HG03045 (cell line): ENCODE measurements around the gene ADM2.
"Not testable (repeated sequence)": the region's sequence is repeated elsewhere in the genome, so short reads cannot be mapped to it uniquely, and the experiment has no call there.

Experiments used
- ATAC-seq: cut with Tn5 transposase; IDR thresholded peaks from one replicate; pipeline ENCODE4 v1.9.1; 2021; ENCODE audit warnings: mild to moderate bottlenecking, moderate library complexity; ENCODE audit not compliant: unreplicated experiment

The ADM2 gene

GRCh38 chr22:50505276-50505775 lies 24.0 kb downstream of the ADM2 start:
- ATAC-seq: no peak

GRCh38 chr22:50505776-50506610 lies 24.6 kb downstream of the ADM2 start:
- ATAC-seq: no peak

- peak; percentile 4 for ATAC-seq
These were observed 25.5 kb downstream of the ADM2 start for GRCh38 chr22:50506611-50507420.

GRCh38 chr22:50507421-50507990 lies 26.2 kb downstream of the ADM2 start, which contains the start of gene LMF2:
Gene LMF2 (minus strand): TSS chr22:50507702. CDS start chr22:50507675, 27 bp downstream.
- peak; percentile 44 for ATAC-seq

GRCh38 chr22:50507991-50508884 lies 26.9 kb downstream of the ADM2 start, which contains the start of gene NCAPH2:
Gene NCAPH2 (plus strand): TSS chr22:50508224. CDS start chr22:50508338, 114 bp downstream.
- ATAC-seq: peak; percentile 62

- ATAC-seq: no peak
These were observed 27.6 kb downstream of the ADM2 start for GRCh38 chr22:50508897-50509296.

- ATAC-seq: no peak
These were observed 31.8 kb downstream of the ADM2 start for GRCh38 chr22:50513175-50513574.

- no peak for ATAC-seq
These were observed 34.7 kb downstream of the ADM2 start for GRCh38 chr22:50516068-50516467.

- ATAC-seq: no peak
These were observed 35.5 kb downstream of the ADM2 start for GRCh38 chr22:50516891-50517290.

- no peak for ATAC-seq
These were observed 36.3 kb downstream of the ADM2 start for GRCh38 chr22:50517495-50518260.

GRCh38 chr22:50518606-50519005 lies 37.3 kb downstream of the ADM2 start:
- no peak for ATAC-seq

- ATAC-seq: no peak
These were observed 37.8 kb downstream of the ADM2 start for GRCh38 chr22:50519151-50519550.

GRCh38 chr22:50520184-50520583 lies 38.8 kb downstream of the ADM2 start:
- ATAC-seq: not testable (repeated sequence)

- no peak for ATAC-seq
These were observed 39.6 kb downstream of the ADM2 start for GRCh38 chr22:50520826-50521453.

GRCh38 chr22:50521710-50522109 lies 40.4 kb downstream of the ADM2 start:
- ATAC-seq: no peak

GRCh38 chr22:50522208-50522805 lies 41.0 kb downstream of the ADM2 start:
- ATAC-seq: no peak

- no peak for ATAC-seq
These were observed 41.6 kb downstream of the ADM2 start for GRCh38 chr22:50522806-50523438.

GRCh38 chr22:50523458-50523805 lies 42.1 kb downstream of the ADM2 start:
- no peak for ATAC-seq
